Measurements from ENCODE around the gene LUZP4.

Gene LUZP4

GRCh38 chrX:115350711-115351381, 61.3 kb downstream of the LUZP4 start:
- TF ChIP-seq, protein P1, sequence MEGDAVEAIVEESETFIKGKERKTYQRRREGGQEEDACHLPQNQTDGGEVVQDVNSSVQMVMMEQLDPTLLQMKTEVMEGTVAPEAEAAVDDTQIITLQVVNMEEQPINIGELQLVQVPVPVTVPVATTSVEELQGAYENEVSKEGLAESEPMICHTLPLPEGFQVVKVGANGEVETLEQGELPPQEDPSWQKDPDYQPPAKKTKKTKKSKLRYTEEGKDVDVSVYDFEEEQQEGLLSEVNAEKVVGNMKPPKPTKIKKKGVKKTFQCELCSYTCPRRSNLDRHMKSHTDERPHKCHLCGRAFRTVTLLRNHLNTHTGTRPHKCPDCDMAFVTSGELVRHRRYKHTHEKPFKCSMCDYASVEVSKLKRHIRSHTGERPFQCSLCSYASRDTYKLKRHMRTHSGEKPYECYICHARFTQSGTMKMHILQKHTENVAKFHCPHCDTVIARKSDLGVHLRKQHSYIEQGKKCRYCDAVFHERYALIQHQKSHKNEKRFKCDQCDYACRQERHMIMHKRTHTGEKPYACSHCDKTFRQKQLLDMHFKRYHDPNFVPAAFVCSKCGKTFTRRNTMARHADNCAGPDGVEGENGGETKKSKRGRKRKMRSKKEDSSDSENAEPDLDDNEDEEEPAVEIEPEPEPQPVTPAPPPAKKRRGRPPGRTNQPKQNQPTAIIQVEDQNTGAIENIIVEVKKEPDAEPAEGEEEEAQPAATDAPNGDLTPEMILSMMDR (conservative IDR thresholded peaks at IDR 0.05), result no peak
- no peak overlapping the region for H3K27ac ChIP-seq

DNA sequence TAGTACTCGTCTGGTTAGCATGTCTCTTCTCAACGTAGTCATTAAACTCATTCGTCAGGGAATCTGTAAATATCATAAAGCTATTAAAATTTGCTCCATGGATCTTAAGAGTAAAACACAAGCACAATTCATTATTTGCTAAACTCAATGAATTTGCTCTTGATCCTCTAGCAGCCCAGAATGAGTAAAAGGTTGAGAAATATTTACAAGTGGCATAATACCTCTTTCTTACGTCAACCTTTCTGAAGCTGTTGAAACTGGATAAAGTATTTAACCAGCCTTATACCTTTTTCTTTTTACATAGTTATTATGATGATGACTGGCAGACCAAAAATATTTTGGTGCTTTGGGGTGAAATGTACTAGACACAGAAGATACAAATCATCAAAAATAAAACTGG, 66.9 kb downstream of the LUZP4 start:
- TF ChIP-seq, protein P1 (conservative IDR thresholded peaks at IDR 0.05), result no peak
- no peak overlapping the region for H3K27ac ChIP-seq
